ENCODE results near the gene PSD2.

The PSD2 gene

GRCh38 chr5:139811274-139811607, 15.6 kb downstream of the PSD2 start:
- DNase-seq (ENCODE audit: low spot score), result no peak

- DNase-seq (ENCODE audit: low spot score), result no peak
Observed at GRCh38 chr5:139812323-139812722, 16.7 kb downstream of the PSD2 start.

- DNase-seq (ENCODE audit: low spot score), result no peak
Observed at GRCh38 chr5:139812836-139813805, 17.5 kb downstream of the PSD2 start.

- DNase-seq (ENCODE audit: low spot score), result no peak
Observed at GRCh38 chr5:139814191-139814601, 18.6 kb downstream of the PSD2 start.

- DNase-seq (ENCODE audit: low spot score), result no peak
Observed at GRCh38 chr5:139814704-139815280, 19.2 kb downstream of the PSD2 start.

GRCh38 chr5:139816566-139816965, 21.0 kb downstream of the PSD2 start:
- no peak for DNase-seq (ENCODE audit: low spot score)

GRCh38 chr5:139817362-139817761, 21.8 kb downstream of the PSD2 start:
- no peak for DNase-seq (ENCODE audit: low spot score)

- DNase-seq (ENCODE audit: low spot score), result no peak
Observed at GRCh38 chr5:139817970-139818369, 22.4 kb downstream of the PSD2 start.

GRCh38 chr5:139820130-139820529, 24.5 kb downstream of the PSD2 start:
- DNase-seq (ENCODE audit: low spot score), result no peak

GRCh38 chr5:139820606-139821005, 25.0 kb downstream of the PSD2 start:
- DNase-seq (ENCODE audit: low spot score), result no peak

- no peak for DNase-seq (ENCODE audit: low spot score)
Observed at GRCh38 chr5:139821806-139822552, 26.4 kb downstream of the PSD2 start.

- DNase-seq (ENCODE audit: low spot score), result no peak
Observed at GRCh38 chr5:139822553-139823425, 27.2 kb downstream of the PSD2 start.

- DNase-seq (ENCODE audit: low spot score), result no peak
Observed at GRCh38 chr5:139823757-139824355, 28.2 kb downstream of the PSD2 start.

GRCh38 chr5:139825690-139826089, 30.1 kb downstream of the PSD2 start:
- DNase-seq (ENCODE audit: low spot score), result no peak

GRCh38 chr5:139828207-139828895, 32.7 kb downstream of the PSD2 start:
- no peak for DNase-seq (ENCODE audit: low spot score)

- DNase-seq (ENCODE audit: low spot score), result no peak
Observed at GRCh38 chr5:139829471-139829870, 33.9 kb downstream of the PSD2 start.

GRCh38 chr5:139831624-139832023, 36.0 kb downstream of the PSD2 start:
- DNase-seq (ENCODE audit: low spot score), result no peak

- no peak for DNase-seq (ENCODE audit: low spot score)
Observed at GRCh38 chr5:139833525-139833924, 37.9 kb downstream of the PSD2 start.

GRCh38 chr5:139835656-139836055, 40.0 kb downstream of the PSD2 start:
- no peak for DNase-seq (ENCODE audit: low spot score)

GRCh38 chr5:139836469-139837208, 41.0 kb downstream of the PSD2 start:
- no peak for DNase-seq (ENCODE audit: low spot score)

All from NAMALWA (cell line).